GM12801 (cell line): Measurements from ENCODE around the gene LDB2.

Experiments used
- CTCF ChIP-seq: IDR thresholded peaks from one replicate; pipeline ENCODE4 v1.5.1; 2011; ENCODE audit warnings: control low read depth; ENCODE audit not compliant: insufficient read length; ENCODE audit errors: extremely low read depth

The LDB2 gene

GRCh38 chr4:16750882-16751642 is 147.4 kb downstream of the LDB2 start:
- TF ChIP-seq CTCF = no peak

GRCh38 chr4:16750216-16750615 is 148.2 kb downstream of the LDB2 start:
- TF ChIP-seq CTCF = no peak

- TF ChIP-seq CTCF = no peak
Observed at GRCh38 chr4:16745887-16746286, 152.6 kb downstream of the LDB2 start.

GRCh38 chr4:16745009-16745635 is 153.3 kb downstream of the LDB2 start:
- TF ChIP-seq CTCF = no peak

GRCh38 chr4:16741287-16741686 is 157.2 kb downstream of the LDB2 start:
- TF ChIP-seq CTCF = no peak

GRCh38 chr4:16739997-16740624 is 158.3 kb downstream of the LDB2 start:
- no peak for TF ChIP-seq CTCF

- TF ChIP-seq CTCF = no peak
Observed at GRCh38 chr4:16738558-16738957, 159.9 kb downstream of the LDB2 start.
